GM23338 (cell line): ENCODE measurements around the gene SEMA5A. TPM values are rescaled to one million over a fixed set of nuclear protein-coding genes. Genes with fewer than 3 reads are reported as not detected.

Experiments
- ATAC-seq: fragments of 200-7000 bp; cut with Tn5 transposase; 3 replicates; pipeline ENCODE4 v1.9.1; 2020
- DNase-seq: peaks from one replicate; pipeline ENCODE4 v3.0.0-alpha.2; 2015; ENCODE audit warnings: low spot score
- H2AFZ ChIP-seq: fragments of 200-600 bp; sonication (generic); 2 replicates; pipeline ENCODE4 v1.8.0; 2016; ENCODE audit warnings: antibody characterized with exemption, mild to moderate bottlenecking, moderate library complexity
- H3F3A ChIP-seq: fragments of 200-600 bp; sonication (generic); replicated peaks from 2 replicates; pipeline ENCODE4 v1.8.0; 2017; ENCODE audit warnings: antibody characterized with exemption, mixed run types, low read depth
- H3K27ac ChIP-seq: fragments of 200-600 bp; sonication (generic); 2 replicates; pipeline ENCODE4 v1.6.1; 2016; ENCODE audit warnings: low read depth
- H3K27me3 ChIP-seq: fragments of 200-600 bp; sonication (generic); 2 replicates; pipeline ENCODE4 v1.8.0; 2016; ENCODE audit warnings: mild to moderate bottlenecking, mixed run types, moderate library complexity; ENCODE audit not compliant: insufficient read depth
- H3K36me3 ChIP-seq: fragments of 200-600 bp; sonication (generic); 2 replicates; pipeline ENCODE4 v1.8.0; 2016; ENCODE audit warnings: mild to moderate bottlenecking; ENCODE audit not compliant: insufficient read depth
- H3K4me1 ChIP-seq: fragments of 200-600 bp; sonication (generic); 2 replicates; pipeline ENCODE4 v1.8.0; 2016; ENCODE audit warnings: mild to moderate bottlenecking, moderate library complexity; ENCODE audit not compliant: insufficient read depth
- H3K4me2 ChIP-seq: fragments of 200-600 bp; sonication (generic); 2 replicates; pipeline ENCODE4 v1.7.1; 2017; ENCODE audit warnings: mixed run types
- H3K4me3 ChIP-seq: fragments of 200-600 bp; sonication (generic); 2 replicates; pipeline ENCODE4 v1.6.1; 2016; ENCODE audit warnings: mixed run types
- H3K79me2 ChIP-seq: fragments of 200-600 bp; sonication (generic); replicated peaks from 2 replicates; pipeline ENCODE4 v1.8.0; 2017; ENCODE audit warnings: mild to moderate bottlenecking; ENCODE audit not compliant: insufficient read depth
- H3K9me2 ChIP-seq: fragments of 200-600 bp; sonication (generic); 2 replicates; pipeline ENCODE4 v1.8.0; 2017; ENCODE audit not compliant: insufficient read depth
- H4K20me1 ChIP-seq: fragments of 200-600 bp; sonication (generic); replicated peaks from 2 replicates; pipeline ENCODE4 v1.8.0; 2017; ENCODE audit warnings: mild to moderate bottlenecking; ENCODE audit not compliant: insufficient read depth
- H3K27ac Mint-ChIP-seq: 2 replicates; pipeline ENCODE4 v1.8.0; 2020; ENCODE audit warnings: inconsistent platforms, mild to moderate bottlenecking, moderate library complexity, mixed read lengths
- H3K27me3 Mint-ChIP-seq: 3 replicates; pipeline ENCODE4 v1.8.0; 2022; ENCODE audit warnings: low read depth, mild to moderate bottlenecking, moderate library complexity, mixed read lengths, inconsistent platforms; ENCODE audit not compliant: insufficient read depth, poor library complexity
- H3K36me3 Mint-ChIP-seq: 3 replicates; pipeline ENCODE4 v1.8.0; 2021; ENCODE audit warnings: low read depth, mild to moderate bottlenecking, inconsistent platforms, moderate library complexity, mixed read lengths
- H3K4me1 Mint-ChIP-seq: 3 replicates; pipeline ENCODE4 v1.8.0; 2020; ENCODE audit warnings: mild to moderate bottlenecking, inconsistent platforms, mixed read lengths
- H3K4me3 Mint-ChIP-seq: 3 replicates; pipeline ENCODE4 v1.8.0; 2021; ENCODE audit warnings: moderate library complexity, mild to moderate bottlenecking, inconsistent platforms, mixed read lengths
- H3K9me3 Mint-ChIP-seq: 3 replicates; pipeline ENCODE4 v1.8.0; 2020; ENCODE audit warnings: moderate library complexity, mild to moderate bottlenecking, inconsistent platforms, mixed read lengths
- CREB1 ChIP-seq: fragments of 250-450 bp; sonication (Bioruptor Pico); IDR thresholded peaks from 2 replicates; pipeline ENCODE4 v1.5.0; 2020; ENCODE audit warnings: low read depth, mild to moderate bottlenecking, moderate library complexity
- EZH2 ChIP-seq: fragments of 200-600 bp; sonication (generic); IDR thresholded peaks from one replicate; pipeline ENCODE4 v1.8.0; 2017; ENCODE audit warnings: antibody characterized with exemption, mild to moderate bottlenecking, low read depth; ENCODE audit not compliant: unreplicated experiment
- NANOG ChIP-seq: IDR thresholded peaks from 2 replicates; pipeline ENCODE4 v1.6.1; 2016; ENCODE audit warnings: antibody characterized with exemption, borderline replicate concordance
- POLR2AphosphoS5 ChIP-seq: IDR thresholded peaks from 2 replicates; pipeline ENCODE4 v1.6.1; 2016; ENCODE audit warnings: antibody characterized with exemption, low read depth
- STAT1 ChIP-seq: IDR thresholded peaks from one replicate; pipeline ENCODE4 v1.6.1; 2016; ENCODE audit warnings: antibody characterized with exemption; ENCODE audit not compliant: unreplicated experiment
- ZNF114 ChIP-seq: fragments of 250-450 bp; sonication (Bioruptor Pico); IDR thresholded peaks from 2 replicates; pipeline ENCODE4 v1.5.0; 2020; ENCODE audit warnings: mild to moderate bottlenecking, moderate library complexity
- ZNF331 ChIP-seq: fragments of 250-450 bp; sonication (Bioruptor Pico); IDR thresholded peaks from 2 replicates; pipeline ENCODE4 v1.5.0; 2020; ENCODE audit warnings: low read depth, mild to moderate bottlenecking, moderate library complexity
- polyA plus RNA-seq: library from polyadenylated mRNA; unstranded; fragments of >200 nt; fragmentation: Nextera tagmentation; extraction: Ambion mirVana; gene quantifications from 2 replicates; pipeline ENCODE4 v1.2.1, GENCODE V29; 2016
- total RNA-seq: library from RNA; depleted of rRNA; stranded (reverse); fragments of >200 nt; shearing (Covaris generic); gene quantifications from 2 replicates; pipeline ENCODE4 v1.2.3, GENCODE V29; 2014
- TF ChIP-seq, protein P1 (sequence below): fragments of 250-450 bp; sonication (Bioruptor Pico); IDR thresholded peaks from 2 replicates; pipeline ENCODE4 v1.5.0; 2020; ENCODE audit warnings: mild to moderate bottlenecking, moderate library complexity

The SEMA5A gene
- total and polyA plus RNA-seq, 2 experiments from 2014 or later, result 2.1 to 8.1 TPM

DNA sequence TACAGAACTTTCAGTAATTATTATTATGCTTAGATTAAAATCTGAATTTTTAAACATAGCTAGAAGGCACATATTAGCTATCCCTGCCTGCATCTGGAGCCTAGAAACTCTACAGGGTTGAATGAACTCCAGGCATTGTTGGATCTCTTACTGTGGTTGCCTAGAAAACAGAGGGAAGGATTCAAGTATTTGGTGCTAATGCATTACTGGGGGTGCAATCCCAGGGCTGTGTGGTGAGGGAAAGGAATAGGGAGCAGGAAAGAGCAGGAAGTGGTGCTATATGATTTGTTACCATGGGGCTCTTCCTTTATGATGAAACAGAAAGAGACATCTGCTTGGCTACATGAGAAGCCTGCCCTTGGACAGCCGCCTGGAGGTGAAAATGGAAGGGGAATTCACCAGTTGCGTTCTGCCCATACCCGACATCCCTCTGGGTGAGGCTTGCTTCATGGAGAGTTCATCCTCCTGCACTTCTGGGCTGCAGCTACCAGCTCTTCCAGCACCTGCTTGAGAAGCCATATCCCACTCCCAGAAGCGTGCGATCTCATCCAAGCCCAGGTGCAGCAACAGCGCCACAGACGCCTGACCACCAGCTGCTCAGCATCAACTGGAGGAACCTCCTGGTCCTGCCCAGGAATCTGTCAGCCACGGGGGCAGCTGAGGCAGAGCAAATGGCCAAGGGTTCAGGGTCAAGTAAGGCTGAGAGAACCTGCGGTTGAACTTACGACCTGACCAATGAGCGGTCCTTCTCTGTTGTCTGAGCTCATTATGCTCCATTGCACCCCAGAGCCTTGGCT lies 362.8 kb downstream of the SEMA5A start:
- Histone ChIP-seq H4K20me1 (no peaks in the 10 kb centered on the region), H3K79me2 (no peaks in the 10 kb centered on the region), H3K4me1 (no peaks in the 10 kb centered on the region), H3K9me2 (no peaks in the 10 kb centered on the region), H3K4me2 (no peak overlapping the region), H3K36me3 (no peaks in the 10 kb centered on the region), H3K27me3 (no peaks in the 10 kb centered on the region), H2AFZ (no peak overlapping the region), H3K4me3 (no peak overlapping the region), H3F3A (no peaks in the 10 kb centered on the region), H3K27ac (no peak overlapping the region)
- Mint-ChIP-seq H3K9me3 (no peaks in the 10 kb centered on the region), H3K4me1 (no peaks in the 10 kb centered on the region), H3K36me3 (no peaks in the 10 kb centered on the region; the same call in 2 of the 3 replicates), H3K4me3 (no peak overlapping the region), H3K27ac (no peak overlapping the region), H3K27me3 (no peaks in the 10 kb centered on the region)
- DNase-seq (no peak), ATAC-seq (no peak)
- TF ChIP-seq, protein P1, sequence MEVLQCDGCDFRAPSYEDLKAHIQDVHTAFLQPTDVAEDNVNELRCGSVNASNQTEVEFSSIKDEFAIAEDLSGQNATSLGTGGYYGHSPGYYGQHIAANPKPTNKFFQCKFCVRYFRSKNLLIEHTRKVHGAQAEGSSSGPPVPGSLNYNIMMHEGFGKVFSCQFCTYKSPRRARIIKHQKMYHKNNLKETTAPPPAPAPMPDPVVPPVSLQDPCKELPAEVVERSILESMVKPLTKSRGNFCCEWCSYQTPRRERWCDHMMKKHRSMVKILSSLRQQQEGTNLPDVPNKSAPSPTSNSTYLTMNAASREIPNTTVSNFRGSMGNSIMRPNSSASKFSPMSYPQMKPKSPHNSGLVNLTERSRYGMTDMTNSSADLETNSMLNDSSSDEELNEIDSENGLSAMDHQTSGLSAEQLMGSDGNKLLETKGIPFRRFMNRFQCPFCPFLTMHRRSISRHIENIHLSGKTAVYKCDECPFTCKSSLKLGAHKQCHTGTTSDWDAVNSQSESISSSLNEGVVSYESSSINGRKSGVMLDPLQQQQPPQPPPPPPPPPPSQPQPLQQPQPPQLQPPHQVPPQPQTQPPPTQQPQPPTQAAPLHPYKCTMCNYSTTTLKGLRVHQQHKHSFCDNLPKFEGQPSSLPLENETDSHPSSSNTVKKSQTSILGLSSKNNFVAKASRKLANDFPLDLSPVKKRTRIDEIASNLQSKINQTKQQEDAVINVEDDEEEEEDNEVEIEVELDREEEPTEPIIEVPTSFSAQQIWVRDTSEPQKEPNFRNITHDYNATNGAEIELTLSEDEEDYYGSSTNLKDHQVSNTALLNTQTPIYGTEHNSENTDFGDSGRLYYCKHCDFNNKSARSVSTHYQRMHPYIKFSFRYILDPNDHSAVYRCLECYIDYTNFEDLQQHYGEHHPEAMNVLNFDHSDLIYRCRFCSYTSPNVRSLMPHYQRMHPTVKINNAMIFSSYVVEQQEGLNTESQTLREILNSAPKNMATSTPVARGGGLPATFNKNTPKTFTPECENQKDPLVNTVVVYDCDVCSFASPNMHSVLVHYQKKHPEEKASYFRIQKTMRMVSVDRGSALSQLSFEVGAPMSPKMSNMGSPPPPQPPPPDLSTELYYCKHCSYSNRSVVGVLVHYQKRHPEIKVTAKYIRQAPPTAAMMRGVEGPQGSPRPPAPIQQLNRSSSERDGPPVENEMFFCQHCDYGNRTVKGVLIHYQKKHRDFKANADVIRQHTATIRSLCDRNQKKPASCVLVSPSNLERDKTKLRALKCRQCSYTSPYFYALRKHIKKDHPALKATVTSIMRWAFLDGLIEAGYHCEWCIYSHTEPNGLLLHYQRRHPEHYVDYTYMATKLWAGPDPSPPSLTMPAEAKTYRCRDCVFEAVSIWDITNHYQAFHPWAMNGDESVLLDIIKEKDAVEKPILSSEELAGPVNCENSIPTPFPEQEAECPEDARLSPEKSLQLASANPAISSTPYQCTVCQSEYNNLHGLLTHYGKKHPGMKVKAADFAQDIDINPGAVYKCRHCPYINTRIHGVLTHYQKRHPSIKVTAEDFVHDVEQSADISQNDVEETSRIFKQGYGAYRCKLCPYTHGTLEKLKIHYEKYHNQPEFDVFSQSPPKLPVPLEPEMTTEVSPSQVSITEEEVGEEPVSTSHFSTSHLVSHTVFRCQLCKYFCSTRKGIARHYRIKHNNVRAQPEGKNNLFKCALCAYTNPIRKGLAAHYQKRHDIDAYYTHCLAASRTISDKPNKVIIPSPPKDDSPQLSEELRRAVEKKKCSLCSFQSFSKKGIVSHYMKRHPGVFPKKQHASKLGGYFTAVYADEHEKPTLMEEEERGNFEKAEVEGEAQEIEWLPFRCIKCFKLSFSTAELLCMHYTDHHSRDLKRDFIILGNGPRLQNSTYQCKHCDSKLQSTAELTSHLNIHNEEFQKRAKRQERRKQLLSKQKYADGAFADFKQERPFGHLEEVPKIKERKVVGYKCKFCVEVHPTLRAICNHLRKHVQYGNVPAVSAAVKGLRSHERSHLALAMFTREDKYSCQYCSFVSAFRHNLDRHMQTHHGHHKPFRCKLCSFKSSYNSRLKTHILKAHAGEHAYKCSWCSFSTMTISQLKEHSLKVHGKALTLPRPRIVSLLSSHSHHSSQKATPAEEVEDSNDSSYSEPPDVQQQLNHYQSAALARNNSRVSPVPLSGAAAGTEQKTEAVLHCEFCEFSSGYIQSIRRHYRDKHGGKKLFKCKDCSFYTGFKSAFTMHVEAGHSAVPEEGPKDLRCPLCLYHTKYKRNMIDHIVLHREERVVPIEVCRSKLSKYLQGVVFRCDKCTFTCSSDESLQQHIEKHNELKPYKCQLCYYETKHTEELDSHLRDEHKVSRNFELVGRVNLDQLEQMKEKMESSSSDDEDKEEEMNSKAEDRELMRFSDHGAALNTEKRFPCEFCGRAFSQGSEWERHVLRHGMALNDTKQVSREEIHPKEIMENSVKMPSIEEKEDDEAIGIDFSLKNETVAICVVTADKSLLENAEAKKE, result no peak
- no peak for TF ChIP-seq ZNF114 (CRISPR knock-in tag)
- no peak for TF ChIP-seq EZH2
- no peak for TF ChIP-seq POLR2AphosphoS5
- TF ChIP-seq NANOG, result no peak
- no peak for TF ChIP-seq CREB1
- no peak for TF ChIP-seq ZNF331 (CRISPR knock-in tag)
- no peak for TF ChIP-seq STAT1
